ENCODE data around the gene PTPRJ.
"Not testable (repeated sequence)": the region's sequence is repeated elsewhere in the genome, so short reads cannot be mapped to it uniquely, and the experiment has no call there.

Gene PTPRJ

GRCh38 chr11:47980088-47980906 lies at the start of gene PTPRJ:
TSS of gene PTPRJ (plus strand) at chr11:47980559. CDS start at chr11:47980913, 354 bp downstream.
- no peaks in the 10 kb centered on the region for H3K27me3 ChIP-seq (ENCODE audit: control insufficient read depth, insufficient read depth, low read length)
- H3K27ac ChIP-seq (ENCODE audit: low read length), result no peak within 1 kb of the TSS
- no peaks in the 10 kb centered on the region for H3K36me3 ChIP-seq (ENCODE audit: control insufficient read depth, insufficient read depth, low read length)
- no peak for DNase-seq (ENCODE audit: low read depth, low spot score)
- peak within 1 kb of the TSS; percentile 57 for H3K4me3 ChIP-seq (ENCODE audit: low read length)
- H3K4me1 ChIP-seq (ENCODE audit: control insufficient read depth, insufficient read depth, low read length), result peaks cover 6% of the 10 kb centered on the region
- no CpG with 5 or more reads among the region's 111 CpGs for WGBS (ENCODE audit: insufficient coverage, insufficient read length)
- no peaks in the 10 kb centered on the region for H3K9me3 ChIP-seq (ENCODE audit: control insufficient read depth, insufficient read depth, low read length)

- no peaks in the 10 kb centered on the region for H3K36me3 ChIP-seq (ENCODE audit: control insufficient read depth, insufficient read depth, low read length)
- H3K27me3 ChIP-seq (ENCODE audit: control insufficient read depth, insufficient read depth, low read length), result no peaks in the 10 kb centered on the region
- no peak overlapping the region for H3K4me3 ChIP-seq (ENCODE audit: low read length)
- no peak for DNase-seq (ENCODE audit: low read depth, low spot score)
- H3K27ac ChIP-seq (ENCODE audit: low read length), result no peak overlapping the region
- no peaks in the 10 kb centered on the region for H3K9me3 ChIP-seq (ENCODE audit: control insufficient read depth, insufficient read depth, low read length)
- no peaks in the 10 kb centered on the region for H3K4me1 ChIP-seq (ENCODE audit: control insufficient read depth, insufficient read depth, low read length)
Measured at GRCh38 chr11:47932544-47932943, 47.8 kb upstream of the PTPRJ start.

GRCh38 chr11:47933797-47934196 lies 46.6 kb upstream of the PTPRJ start:
- not testable (repeated sequence) for DNase-seq (ENCODE audit: low read depth, low spot score)
- WGBS (ENCODE audit: insufficient coverage, insufficient read length), result no CpG with 5 or more reads among the region's 12 CpGs

GRCh38 chr11:47938791-47939560 lies 41.4 kb upstream of the PTPRJ start:
- WGBS (ENCODE audit: insufficient coverage, insufficient read length), result no CpG with 5 or more reads among the region's 7 CpGs
- no peak overlapping the region for H3K27ac ChIP-seq (ENCODE audit: low read length)

More at GRCh38 chr11:47933797-47934196, 46.6 kb upstream of the PTPRJ start:
- H3K36me3 ChIP-seq (ENCODE audit: control insufficient read depth, insufficient read depth, low read length); H3K27ac ChIP-seq (ENCODE audit: low read length); H3K4me1 ChIP-seq (ENCODE audit: control insufficient read depth, insufficient read depth, low read length); H3K27me3 ChIP-seq (ENCODE audit: control insufficient read depth, insufficient read depth, low read length); H3K4me3 ChIP-seq (ENCODE audit: low read length); H3K9me3 ChIP-seq (ENCODE audit: control insufficient read depth, insufficient read depth, low read length): not testable (repeated sequence)

GRCh38 chr11:47940904-47941649 lies 39.3 kb upstream of the PTPRJ start:
- Histone ChIP-seq H3K36me3 (ENCODE audit: control insufficient read depth, insufficient read depth, low read length) (no peaks in the 10 kb centered on the region), H3K9me3 (ENCODE audit: control insufficient read depth, insufficient read depth, low read length) (no peaks in the 10 kb centered on the region), H3K4me1 (ENCODE audit: control insufficient read depth, insufficient read depth, low read length) (no peaks in the 10 kb centered on the region; the same call in none of the 2 replicates), H3K27me3 (ENCODE audit: control insufficient read depth, insufficient read depth, low read length) (no peaks in the 10 kb centered on the region), H3K27ac (ENCODE audit: low read length) (no peak overlapping the region), H3K4me3 (ENCODE audit: low read length) (no peak overlapping the region)
- WGBS (ENCODE audit: insufficient coverage, insufficient read length), result no CpG with 5 or more reads among the region's 8 CpGs
- DNase-seq (ENCODE audit: low read depth, low spot score), result no peak

More at GRCh38 chr11:47938791-47939560, 41.4 kb upstream of the PTPRJ start:
- no peaks in the 10 kb centered on the region for H3K36me3 ChIP-seq (ENCODE audit: control insufficient read depth, insufficient read depth, low read length)
- H3K9me3 ChIP-seq (ENCODE audit: control insufficient read depth, insufficient read depth, low read length), result no peaks in the 10 kb centered on the region
- no peaks in the 10 kb centered on the region for H3K4me1 ChIP-seq (ENCODE audit: control insufficient read depth, insufficient read depth, low read length)
- H3K27me3 ChIP-seq (ENCODE audit: control insufficient read depth, insufficient read depth, low read length), result no peaks in the 10 kb centered on the region
- no peak overlapping the region for H3K4me3 ChIP-seq (ENCODE audit: low read length)
- DNase-seq (ENCODE audit: low read depth, low spot score), result no peak

- H3K4me3 ChIP-seq (ENCODE audit: low read length), result no peak overlapping the region
- no peaks in the 10 kb centered on the region; the same call in none of the 2 replicates for H3K4me1 ChIP-seq (ENCODE audit: control insufficient read depth, insufficient read depth, low read length)
- no peaks in the 10 kb centered on the region for H3K9me3 ChIP-seq (ENCODE audit: control insufficient read depth, insufficient read depth, low read length)
- H3K27me3 ChIP-seq (ENCODE audit: control insufficient read depth, insufficient read depth, low read length), result no peaks in the 10 kb centered on the region
- no peak for DNase-seq (ENCODE audit: low read depth, low spot score)
- WGBS (ENCODE audit: insufficient coverage, insufficient read length), result no CpG with 5 or more reads among the region's 7 CpGs
- H3K36me3 ChIP-seq (ENCODE audit: control insufficient read depth, insufficient read depth, low read length), result no peaks in the 10 kb centered on the region
- H3K27ac ChIP-seq (ENCODE audit: low read length), result no peak overlapping the region
Measured at GRCh38 chr11:47941907-47942558, 38.3 kb upstream of the PTPRJ start.

GRCh38 chr11:47943721-47944586 lies 36.4 kb upstream of the PTPRJ start:
- Histone ChIP-seq H3K36me3 (ENCODE audit: control insufficient read depth, insufficient read depth, low read length) (no peaks in the 10 kb centered on the region), H3K27ac (ENCODE audit: low read length) (no peak overlapping the region), H3K9me3 (ENCODE audit: control insufficient read depth, insufficient read depth, low read length) (no peaks in the 10 kb centered on the region), H3K4me1 (ENCODE audit: control insufficient read depth, insufficient read depth, low read length) (no peaks in the 10 kb centered on the region; the same call in none of the 2 replicates), H3K27me3 (ENCODE audit: control insufficient read depth, insufficient read depth, low read length) (no peaks in the 10 kb centered on the region), H3K4me3 (ENCODE audit: low read length) (no peak overlapping the region)
- no peak for DNase-seq (ENCODE audit: low read depth, low spot score)
- no CpG with 5 or more reads among the region's 15 CpGs for WGBS (ENCODE audit: insufficient coverage, insufficient read length)

- DNase-seq (ENCODE audit: low read depth, low spot score), result no peak
- Histone ChIP-seq H3K27me3 (ENCODE audit: control insufficient read depth, insufficient read depth, low read length) (no peaks in the 10 kb centered on the region), H3K4me1 (ENCODE audit: control insufficient read depth, insufficient read depth, low read length) (no peaks in the 10 kb centered on the region; the same call in none of the 2 replicates), H3K9me3 (ENCODE audit: control insufficient read depth, insufficient read depth, low read length) (no peaks in the 10 kb centered on the region), H3K36me3 (ENCODE audit: control insufficient read depth, insufficient read depth, low read length) (no peaks in the 10 kb centered on the region), H3K4me3 (ENCODE audit: low read length) (no peak overlapping the region), H3K27ac (ENCODE audit: low read length) (no peak overlapping the region)
Measured at GRCh38 chr11:47944632-47945031, 35.7 kb upstream of the PTPRJ start.

GRCh38 chr11:47946682-47947559 lies 33.4 kb upstream of the PTPRJ start:
- DNase-seq (ENCODE audit: low read depth, low spot score), result no peak
- H3K27ac ChIP-seq (ENCODE audit: low read length), result no peak overlapping the region
- no peaks in the 10 kb centered on the region for H3K36me3 ChIP-seq (ENCODE audit: control insufficient read depth, insufficient read depth, low read length)
- no peak overlapping the region for H3K4me3 ChIP-seq (ENCODE audit: low read length)
- no peaks in the 10 kb centered on the region for H3K27me3 ChIP-seq (ENCODE audit: control insufficient read depth, insufficient read depth, low read length)
- H3K9me3 ChIP-seq (ENCODE audit: control insufficient read depth, insufficient read depth, low read length), result no peaks in the 10 kb centered on the region
- whole genome bisulfite sequencing (ENCODE audit: insufficient coverage, insufficient read length), result no CpG with 5 or more reads among the region's 10 CpGs
- H3K4me1 ChIP-seq (ENCODE audit: control insufficient read depth, insufficient read depth, low read length), result no peaks in the 10 kb centered on the region; the same call in none of the 2 replicates

Measured in iPS DF 6.9 (cell line).